Measurements from ENCODE around the gene PCCB. TPM values are rescaled to one million over a fixed set of nuclear protein-coding genes. Genes with fewer than 3 reads are reported as not detected.
A peak's percentile ranks its signal among the peaks of the same experiment; 100 is the strongest.
"Not testable (repeated sequence)": the region's sequence is repeated elsewhere in the genome, so short reads cannot be mapped to it uniquely, and the experiment has no call there.

The PCCB gene
- total and polyA plus RNA-seq, 3 experiments from 2014 or later, result 33.0 to 41.7 (median 40.6) TPM

DNA sequence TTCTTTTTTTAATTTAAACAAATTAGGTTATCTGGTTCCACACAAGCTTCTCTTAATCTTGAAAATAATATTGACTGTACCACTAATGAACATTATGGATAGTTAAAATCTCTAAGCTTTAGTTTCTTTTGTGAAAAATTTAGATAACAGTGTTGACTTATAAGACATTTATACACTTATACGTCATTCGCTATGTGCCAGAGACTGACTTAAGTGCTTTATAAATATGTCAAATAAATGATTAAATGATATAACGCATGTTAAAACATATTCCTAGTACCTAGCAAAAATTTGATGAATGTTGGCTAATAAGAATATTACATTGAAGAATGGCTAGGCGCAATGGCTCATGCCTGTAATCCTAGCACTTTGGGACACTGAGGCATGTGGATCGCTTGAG is 96.3 kb downstream of the PCCB start:
- peak overlapping the region in 3 of 8 donors; percentile 17 to 63 (median 58) for H3K27ac Mint-ChIP-seq

DNA sequence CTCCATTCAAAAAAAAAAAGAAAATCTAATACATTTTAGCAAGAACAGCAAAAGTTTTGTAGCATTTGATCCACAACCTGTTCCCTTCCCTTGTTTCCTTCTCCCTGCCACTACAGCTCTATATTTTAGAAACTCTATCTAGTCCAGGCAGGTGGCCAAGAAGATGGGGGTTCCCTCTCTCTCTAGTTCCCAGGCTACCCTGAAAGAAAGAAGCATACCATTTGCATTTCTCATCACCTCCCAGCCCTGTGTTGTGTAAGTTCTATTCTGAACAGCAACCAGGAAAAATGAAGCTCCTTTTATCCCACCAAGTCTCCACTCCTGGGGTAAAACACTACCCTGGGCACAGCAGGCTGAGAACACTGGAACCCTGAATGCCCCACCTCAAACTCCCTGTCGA is 100.0 kb downstream of the PCCB start:
- Mint-ChIP-seq H3K4me3 (no peak overlapping the region), H3K9me3 (no peaks in the 10 kb centered on the region), H3K27me3 (no peaks in the 10 kb centered on the region), H3K27ac (peak overlapping the region in 1 of 8 donors; percentile 17), H3K36me3 (peaks cover 4 to 46% (median 15%) of the 10 kb centered on the region in 3 donors), H3K4me1 (peaks cover 4 to 12% (median 11%) of the 10 kb centered on the region in 3 donors)
- Histone ChIP-seq H3K36me3 (ENCODE audit: insufficient read depth, low read length) (peaks cover 5% of the 10 kb centered on the region), H3K27ac (ENCODE audit: low read depth, low read length) (no peak overlapping the region), H3K4me3 (ENCODE audit: low read length) (no peak overlapping the region), H3K9me3 (ENCODE audit: low read length) (no peaks in the 10 kb centered on the region), H3K27me3 (ENCODE audit: insufficient read depth, low read length, poor library complexity, severe bottlenecking) (no peaks in the 10 kb centered on the region), H3K4me1 (ENCODE audit: insufficient read depth, low read length) (no peaks in the 10 kb centered on the region)
- no peak for DNase-seq
- POLR2A ChIA-PET, result no interaction called here
- CTCF ChIA-PET, result no interaction called here

More for the DNA sequence above, 96.3 kb downstream of the PCCB start:
- DNase-seq, result no peak
- H3K36me3 ChIP-seq (ENCODE audit: insufficient read depth, low read length), result peaks cover 6% of the 10 kb centered on the region
- no peak overlapping the region for H3K4me3 ChIP-seq (ENCODE audit: low read length)
- H3K27me3 ChIP-seq (ENCODE audit: insufficient read depth, low read length, poor library complexity, severe bottlenecking), result no peaks in the 10 kb centered on the region
- Mint-ChIP-seq H3K4me1 (no peaks in the 10 kb centered on the region), H3K27me3 (no peaks in the 10 kb centered on the region), H3K9me3 (no peaks in the 10 kb centered on the region), H3K36me3 (peaks cover 3 to 65% (median 12%) of the 10 kb centered on the region in 3 donors), H3K4me3 (no peak overlapping the region)
- CTCF ChIA-PET, result interaction anchor here (1.0 kb wide), 2 partner anchors 13 to 406 kb away, joined by 3 to 5 read pairs; partner anchors contain the start of gene STAG1
- H3K27ac ChIP-seq (ENCODE audit: low read depth, low read length), result no peak overlapping the region
- H3K9me3 ChIP-seq (ENCODE audit: low read length), result no peaks in the 10 kb centered on the region
- no peaks in the 10 kb centered on the region for H3K4me1 ChIP-seq (ENCODE audit: insufficient read depth, low read length)
- POLR2A ChIA-PET, result no interaction called here

GRCh38 chr3:136350557-136350956 is 100.4 kb downstream of the PCCB start:
- H3K36me3 Mint-ChIP-seq, result peaks cover 9 to 46% (median 18%) of the 10 kb centered on the region in 3 donors
- DNase-seq, result no peak
- no peaks in the 10 kb centered on the region for H3K4me1 ChIP-seq (ENCODE audit: insufficient read depth, low read length)
- no peak overlapping the region for H3K4me3 ChIP-seq (ENCODE audit: low read length)
- no peaks in the 10 kb centered on the region for H3K9me3 ChIP-seq (ENCODE audit: low read length)
- no peaks in the 10 kb centered on the region for H3K27me3 Mint-ChIP-seq
- ChIA-PET POLR2A (no interaction called here), CTCF (interaction anchor here (1.1 kb wide), 1 partner anchor 402 kb away, joined by 5 read pairs; the partner anchor contains the start of gene STAG1)
- peaks cover 4 to 12% (median 11%) of the 10 kb centered on the region in 3 donors for H3K4me1 Mint-ChIP-seq
- peaks cover 0 to 3% (median 0%) of the 10 kb centered on the region in 5 donors for H3K9me3 Mint-ChIP-seq
- H3K4me3 Mint-ChIP-seq, result no peak overlapping the region
- peak overlapping the region in 6 of 8 donors; percentile 6 to 88 (median 62) for H3K27ac Mint-ChIP-seq
- H3K27me3 ChIP-seq (ENCODE audit: insufficient read depth, low read length, poor library complexity, severe bottlenecking), result no peaks in the 10 kb centered on the region
- H3K27ac ChIP-seq (ENCODE audit: low read depth, low read length), result no peak overlapping the region
- H3K36me3 ChIP-seq (ENCODE audit: insufficient read depth, low read length), result peaks cover 5% of the 10 kb centered on the region

GRCh38 chr3:136351351-136351750 is 101.2 kb downstream of the PCCB start:
- Histone ChIP-seq H3K36me3 (ENCODE audit: insufficient read depth, low read length) (peaks cover 5% of the 10 kb centered on the region), H3K4me3 (ENCODE audit: low read length) (no peak overlapping the region), H3K27ac (ENCODE audit: low read depth, low read length) (no peak overlapping the region), H3K27me3 (ENCODE audit: insufficient read depth, low read length, poor library complexity, severe bottlenecking) (no peaks in the 10 kb centered on the region), H3K9me3 (ENCODE audit: low read length) (no peaks in the 10 kb centered on the region), H3K4me1 (ENCODE audit: insufficient read depth, low read length) (no peaks in the 10 kb centered on the region)
- no peak overlapping the region for H3K27ac Mint-ChIP-seq
- CTCF ChIA-PET, result interaction anchor here (1.1 kb wide), 1 partner anchor 401 kb away, joined by 5 read pairs; the partner anchor contains the start of gene STAG1
- POLR2A ChIA-PET, result no interaction called here
- H3K4me1 Mint-ChIP-seq, result peaks cover 4 to 12% (median 11%) of the 10 kb centered on the region in 3 donors
- peaks cover 0 to 9% (median 3%) of the 10 kb centered on the region in 5 donors for H3K9me3 Mint-ChIP-seq
- no peak for DNase-seq
- H3K4me3 Mint-ChIP-seq, result no peak overlapping the region
- H3K27me3 Mint-ChIP-seq, result no peaks in the 10 kb centered on the region
- H3K36me3 Mint-ChIP-seq, result peaks cover 15 to 48% (median 19%) of the 10 kb centered on the region in 3 donors

DNA sequence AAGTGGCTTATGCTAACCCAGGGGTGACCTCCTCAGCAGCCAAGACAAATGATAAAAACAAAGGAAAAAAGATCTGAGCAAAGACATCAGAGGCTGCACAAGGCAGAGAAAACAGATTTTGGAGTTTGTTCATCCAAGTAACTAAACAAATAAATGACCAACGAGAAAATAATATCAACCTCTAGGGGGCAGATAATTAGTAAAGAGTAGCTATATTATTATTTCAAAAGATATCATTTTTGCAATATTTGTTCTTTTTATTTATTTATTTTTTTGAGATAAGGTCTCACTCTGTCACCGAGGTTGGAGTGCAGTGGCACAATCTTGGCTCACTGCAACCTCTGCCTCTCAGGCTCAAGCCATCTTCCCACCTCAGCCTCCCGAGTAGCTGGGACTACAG is 101.8 kb downstream of the PCCB start:
- Mint-ChIP-seq H3K9me3 (peaks cover 0 to 9% (median 3%) of the 10 kb centered on the region in 5 donors), H3K36me3 (peaks cover 15 to 47% (median 19%) of the 10 kb centered on the region in 3 donors), H3K4me1 (peaks cover 4 to 12% (median 11%) of the 10 kb centered on the region in 3 donors), H3K27ac (peak overlapping the region in 3 of 8 donors; percentile 22 to 61 (median 38)), H3K27me3 (no peaks in the 10 kb centered on the region), H3K4me3 (no peak overlapping the region)
- no peak overlapping the region for H3K4me3 ChIP-seq (ENCODE audit: low read length)
- POLR2A ChIA-PET, result no interaction called here
- H3K36me3 ChIP-seq (ENCODE audit: insufficient read depth, low read length), result peaks cover 5% of the 10 kb centered on the region
- CTCF ChIA-PET, result no interaction called here
- no peaks in the 10 kb centered on the region for H3K4me1 ChIP-seq (ENCODE audit: insufficient read depth, low read length)
- H3K27me3 ChIP-seq (ENCODE audit: insufficient read depth, low read length, poor library complexity, severe bottlenecking), result no peaks in the 10 kb centered on the region
- no peak for DNase-seq
- H3K27ac ChIP-seq (ENCODE audit: low read depth, low read length), result no peak overlapping the region
- no peaks in the 10 kb centered on the region for H3K9me3 ChIP-seq (ENCODE audit: low read length)

DNA sequence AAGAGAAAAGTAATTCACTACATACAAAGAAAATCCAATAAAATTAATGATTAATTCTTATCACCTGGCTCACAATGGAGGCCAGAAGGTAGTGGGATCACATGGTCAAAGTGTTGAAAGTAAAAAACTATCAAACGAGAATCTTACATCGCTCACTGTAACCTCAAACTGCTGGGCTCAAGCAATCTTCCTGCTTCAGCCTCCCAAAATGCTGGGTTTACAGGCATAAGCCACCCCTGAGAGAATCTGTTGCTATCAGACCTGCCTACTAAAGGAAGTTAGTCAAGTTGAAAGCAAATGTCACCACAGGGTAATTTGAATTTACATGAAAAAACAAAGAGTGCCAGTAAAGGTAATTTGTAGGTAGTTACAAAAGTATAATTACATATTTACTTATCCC is 103.3 kb downstream of the PCCB start:
- Histone ChIP-seq H3K36me3 (ENCODE audit: insufficient read depth, low read length) (peaks cover 5% of the 10 kb centered on the region), H3K9me3 (ENCODE audit: low read length) (no peaks in the 10 kb centered on the region), H3K27me3 (ENCODE audit: insufficient read depth, low read length, poor library complexity, severe bottlenecking) (no peaks in the 10 kb centered on the region), H3K4me3 (ENCODE audit: low read length) (no peak overlapping the region), H3K4me1 (ENCODE audit: insufficient read depth, low read length) (no peaks in the 10 kb centered on the region), H3K27ac (ENCODE audit: low read depth, low read length) (no peak overlapping the region)
- DNase-seq, result no peak
- Mint-ChIP-seq H3K27me3 (no peaks in the 10 kb centered on the region), H3K9me3 (peaks cover 0 to 9% (median 3%) of the 10 kb centered on the region in 5 donors), H3K4me1 (peaks cover 4 to 12% (median 11%) of the 10 kb centered on the region in 3 donors), H3K36me3 (peaks cover 15 to 46% (median 20%) of the 10 kb centered on the region in 3 donors), H3K27ac (peak overlapping the region in 1 of 8 donors; percentile 61), H3K4me3 (no peak overlapping the region)
- ChIA-PET POLR2A (no interaction called here), CTCF (no interaction called here)

- Histone ChIP-seq H3K36me3 (ENCODE audit: insufficient read depth, low read length) (no peaks in the 10 kb centered on the region), H3K4me1 (ENCODE audit: insufficient read depth, low read length) (no peaks in the 10 kb centered on the region), H3K4me3 (ENCODE audit: low read length) (no peak overlapping the region), H3K27me3 (ENCODE audit: insufficient read depth, low read length, poor library complexity, severe bottlenecking) (no peaks in the 10 kb centered on the region), H3K9me3 (ENCODE audit: low read length) (no peaks in the 10 kb centered on the region), H3K27ac (ENCODE audit: low read depth, low read length) (no peak overlapping the region)
- Mint-ChIP-seq H3K9me3 (no peaks in the 10 kb centered on the region), H3K4me3 (no peak overlapping the region), H3K4me1 (no peaks in the 10 kb centered on the region), H3K36me3 (peaks cover 0 to 43% (median 11%) of the 10 kb centered on the region in 3 donors), H3K27ac (peak overlapping the region in 4 of 8 donors; percentile 8 to 69 (median 49)), H3K27me3 (no peaks in the 10 kb centered on the region)
- DNase-seq, result no peak
- POLR2A ChIA-PET, result no interaction called here
- CTCF ChIA-PET, result interaction anchor here (0.8 to 1.4 kb wide), 5 partner anchors 8 to 648 kb away, joined by 3 to 4 read pairs (median 3); partner anchors contain the start of gene STAG1
Observed at GRCh38 chr3:136366289-136366688, 116.1 kb downstream of the PCCB start.

DNA sequence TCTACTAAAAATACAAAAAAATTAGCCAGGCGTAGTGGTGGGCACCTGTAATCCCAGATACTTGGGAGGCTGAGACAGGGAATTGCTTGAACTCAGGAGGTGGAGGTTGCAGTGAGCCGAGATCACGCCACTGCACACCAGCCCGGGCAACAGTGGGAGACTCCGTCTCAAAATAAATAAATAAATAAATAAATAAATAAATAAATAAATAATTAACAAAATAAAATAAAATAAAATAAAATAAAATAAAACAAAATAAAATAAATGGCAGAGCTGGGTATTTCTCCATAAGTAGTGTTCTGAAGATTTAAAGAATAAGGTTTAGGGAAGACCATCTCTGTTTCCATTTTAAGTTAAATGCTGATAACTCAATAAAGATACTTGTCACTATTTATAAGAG is 125.7 kb downstream of the PCCB start:
- H3K4me3 ChIP-seq (ENCODE audit: low read length); H3K9me3 Mint-ChIP-seq; H3K9me3 ChIP-seq (ENCODE audit: low read length); H3K4me1 ChIP-seq (ENCODE audit: insufficient read depth, low read length); CTCF ChIA-PET; DNase-seq; H3K4me1 Mint-ChIP-seq; H3K4me3 Mint-ChIP-seq; H3K36me3 ChIP-seq (ENCODE audit: insufficient read depth, low read length); H3K27ac ChIP-seq (ENCODE audit: low read depth, low read length); H3K27me3 Mint-ChIP-seq; H3K27ac Mint-ChIP-seq; H3K27me3 ChIP-seq (ENCODE audit: insufficient read depth, low read length, poor library complexity, severe bottlenecking): not testable (repeated sequence)
- peaks cover 11 to 39% (median 16%) of the 10 kb centered on the region in 3 donors for H3K36me3 Mint-ChIP-seq
- POLR2A ChIA-PET, result interaction anchor here (0.7 kb wide), 1 partner anchor 38 kb away, joined by 3 read pairs; no protein-coding TSS in a partner anchor
